Peyer's patch (tissue), 4 donors: ENCODE results near the gene ZNF611.
"Not testable (repeated sequence)": the region's sequence is repeated elsewhere in the genome, so short reads cannot be mapped to it uniquely, and the experiment has no call there.

Experiments used
- POLR2A ChIP-seq, 2 donors: fragments of 450-650 bp; IDR thresholded peaks; one replicate each; pipeline ENCODE4 v1.5.1; 2017; ENCODE audit warnings: antibody characterized with exemption in 2 of 2, mild to moderate bottlenecking in 2 of 2, moderate library complexity in 2 of 2
- TF ChIP-seq, protein P1 (sequence below), 6 experiments: fragments of 450-650 bp in 4 of 6; fragments of 200-600 bp in 2 of 6; sonication (generic) in 1 of 6; IDR thresholded peaks; one replicate each; pipeline ENCODE4 v1.5.1; 2017 to 2019; ENCODE audit warnings: antibody characterized with exemption in 6 of 6, mild to moderate bottlenecking in 3 of 6, moderate library complexity in 1 of 6

GRCh38 chr19:52782864-52783263 is 48.0 kb upstream of the ZNF611 start:
- TF ChIP-seq POLR2A (IDR thresholded peaks at IDR 0.05): not testable (repeated sequence)
- TF ChIP-seq, protein P1, sequence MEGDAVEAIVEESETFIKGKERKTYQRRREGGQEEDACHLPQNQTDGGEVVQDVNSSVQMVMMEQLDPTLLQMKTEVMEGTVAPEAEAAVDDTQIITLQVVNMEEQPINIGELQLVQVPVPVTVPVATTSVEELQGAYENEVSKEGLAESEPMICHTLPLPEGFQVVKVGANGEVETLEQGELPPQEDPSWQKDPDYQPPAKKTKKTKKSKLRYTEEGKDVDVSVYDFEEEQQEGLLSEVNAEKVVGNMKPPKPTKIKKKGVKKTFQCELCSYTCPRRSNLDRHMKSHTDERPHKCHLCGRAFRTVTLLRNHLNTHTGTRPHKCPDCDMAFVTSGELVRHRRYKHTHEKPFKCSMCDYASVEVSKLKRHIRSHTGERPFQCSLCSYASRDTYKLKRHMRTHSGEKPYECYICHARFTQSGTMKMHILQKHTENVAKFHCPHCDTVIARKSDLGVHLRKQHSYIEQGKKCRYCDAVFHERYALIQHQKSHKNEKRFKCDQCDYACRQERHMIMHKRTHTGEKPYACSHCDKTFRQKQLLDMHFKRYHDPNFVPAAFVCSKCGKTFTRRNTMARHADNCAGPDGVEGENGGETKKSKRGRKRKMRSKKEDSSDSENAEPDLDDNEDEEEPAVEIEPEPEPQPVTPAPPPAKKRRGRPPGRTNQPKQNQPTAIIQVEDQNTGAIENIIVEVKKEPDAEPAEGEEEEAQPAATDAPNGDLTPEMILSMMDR (IDR thresholded peaks at IDR 0.05): not testable (repeated sequence)
